Placental pericyte (primary cell): ENCODE results near the gene GDPD5. TPM values are rescaled to one million over a fixed set of nuclear protein-coding genes. Genes with fewer than 3 reads are reported as not detected.
A peak's percentile ranks its signal among the peaks of the same experiment; 100 is the strongest.

Experiments used
- small RNA-seq: library from RNA; depleted of rRNA; stranded (forward); fragments of <200 nt; gene quantifications from one replicate; pipeline ENCODE3, GENCODE V24; 2012; ENCODE audit warnings: low replicate concordance
- total RNA-seq: library from RNA; depleted of rRNA; stranded (reverse); fragments of >200 nt; gene quantifications from 2 replicates; pipeline ENCODE4 v1.2.3, GENCODE V29; 2012

GDPD5 gene, protein sequence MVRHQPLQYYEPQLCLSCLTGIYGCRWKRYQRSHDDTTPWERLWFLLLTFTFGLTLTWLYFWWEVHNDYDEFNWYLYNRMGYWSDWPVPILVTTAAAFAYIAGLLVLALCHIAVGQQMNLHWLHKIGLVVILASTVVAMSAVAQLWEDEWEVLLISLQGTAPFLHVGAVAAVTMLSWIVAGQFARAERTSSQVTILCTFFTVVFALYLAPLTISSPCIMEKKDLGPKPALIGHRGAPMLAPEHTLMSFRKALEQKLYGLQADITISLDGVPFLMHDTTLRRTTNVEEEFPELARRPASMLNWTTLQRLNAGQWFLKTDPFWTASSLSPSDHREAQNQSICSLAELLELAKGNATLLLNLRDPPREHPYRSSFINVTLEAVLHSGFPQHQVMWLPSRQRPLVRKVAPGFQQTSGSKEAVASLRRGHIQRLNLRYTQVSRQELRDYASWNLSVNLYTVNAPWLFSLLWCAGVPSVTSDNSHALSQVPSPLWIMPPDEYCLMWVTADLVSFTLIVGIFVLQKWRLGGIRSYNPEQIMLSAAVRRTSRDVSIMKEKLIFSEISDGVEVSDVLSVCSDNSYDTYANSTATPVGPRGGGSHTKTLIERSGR
- 1.6 and 4.6 TPM in 2 replicates for total RNA-seq

GRCh38 chr11:75525433-75526191 lies at the start of gene GDPD5:
Gene GDPD5, minus strand, starts transcription at chr11:75525941. Its CDS starts 48,206 bp downstream, at chr11:75477735.

DNA sequence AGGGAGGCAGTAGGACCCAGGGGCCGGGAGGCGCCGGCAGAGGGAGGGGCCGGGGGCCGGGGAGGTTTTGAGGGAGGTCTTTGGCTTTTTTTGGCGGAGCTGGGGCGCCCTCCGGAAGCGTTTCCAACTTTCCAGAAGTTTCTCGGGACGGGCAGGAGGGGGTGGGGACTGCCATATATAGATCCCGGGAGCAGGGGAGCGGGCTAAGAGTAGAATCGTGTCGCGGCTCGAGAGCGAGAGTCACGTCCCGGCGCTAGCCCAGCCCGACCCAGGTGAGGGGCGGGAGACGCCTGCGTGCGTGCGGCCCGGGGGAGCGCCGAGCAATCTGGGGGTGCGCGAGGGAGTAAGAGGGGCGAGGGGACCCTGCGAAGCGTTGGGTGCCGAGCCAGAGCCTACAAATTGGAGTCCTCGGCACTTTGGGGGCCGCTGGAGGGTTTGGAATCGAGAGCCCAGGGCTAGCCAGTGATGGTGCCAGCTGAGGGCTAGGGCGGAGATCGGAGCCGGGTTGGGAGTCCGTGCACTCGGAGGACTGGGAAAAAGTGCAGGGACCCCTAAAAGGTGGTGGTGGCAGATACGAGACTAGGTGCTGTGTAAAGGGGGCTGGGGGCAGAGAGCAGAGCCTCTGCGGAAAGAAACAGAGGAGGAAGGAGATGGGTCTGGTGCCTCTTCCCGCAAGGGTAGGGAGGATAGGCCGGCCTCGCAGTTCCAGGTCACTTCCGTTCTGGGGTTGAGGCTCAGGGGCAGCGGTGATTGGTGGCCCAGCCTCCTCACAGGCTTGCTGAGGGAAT lies 36.5 kb upstream of the GDPD5 start, which contains the start of gene SERPINH1:
SERPINH1 (plus strand) TSS at position 206 of the 788 bp plus-strand sequence. CDS start 4,097 bp downstream, outside the sequence.

DNA sequence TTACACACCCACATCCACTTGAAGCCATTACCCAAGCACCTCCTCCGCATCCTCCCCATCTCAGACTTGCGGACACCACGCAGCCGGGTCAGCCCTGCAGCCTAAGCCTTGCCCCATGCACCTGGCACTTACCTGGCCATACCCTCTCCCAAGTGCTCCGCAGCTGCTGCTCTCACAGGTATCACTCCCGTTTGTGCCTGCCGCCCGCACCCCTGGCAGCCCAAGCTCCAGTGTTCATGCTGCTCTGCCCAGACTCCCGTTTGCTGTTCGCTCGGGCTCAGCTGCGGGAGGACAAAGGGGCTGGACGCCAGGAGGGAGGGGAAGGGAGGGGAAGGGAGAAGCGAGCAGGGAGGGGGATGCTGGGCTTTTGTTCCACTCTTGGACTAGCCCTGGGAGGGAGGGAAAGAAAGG lies 92.8 kb downstream of the GDPD5 start, which contains the start of gene KLHL35:
KLHL35 (minus strand) TSS at position 293 of the 411 bp plus-strand sequence. CDS start 2,574 bp downstream, outside the sequence.

GRCh38 chr11:75399344-75400145 lies 126.2 kb downstream of the GDPD5 start, which contains the start of gene RPS3:
Gene RPS3, plus strand, starts transcription at chr11:75399518. Its CDS starts 30 bp downstream, at chr11:75399548.

Small RNA genes lying within 50 kb of the gene (small RNA-seq; reads per million reads assigned to genes)
- gene SNORD15A (not detected), gene SNORD15B (4,791 reads per million, percentile 100 among the genes with 10 or more reads in this experiment)

Other genes with a start within 250 kb of the GDPD5 start
- 27.1 and 34.8 TPM in 2 replicates for gene ARRB1, start 174.3 kb downstream of the GDPD5 start, total RNA-seq
- 1,092 and 2,382 TPM in 2 replicates for gene RPS3, start 126.4 kb downstream of the GDPD5 start, total RNA-seq
- 2.4 and 4.6 TPM in 2 replicates for gene KLHL35, start 92.7 kb downstream of the GDPD5 start, total RNA-seq
- 1,267 and 2,282 TPM in 2 replicates for gene SERPINH1, start 36.3 kb upstream of the GDPD5 start, total RNA-seq
- 0.57 and 2.4 TPM in 2 replicates for gene MAP6, start 143.1 kb upstream of the GDPD5 start, total RNA-seq
- not detected in 2 replicates for gene MOGAT2, start 191.9 kb upstream of the GDPD5 start, total RNA-seq
- gene DGAT2, start 242.8 kb upstream of the GDPD5 start, total RNA-seq, result 0.43 and 2.0 TPM in 2 replicates